K562 (cell line): ENCODE data around the gene KLK5. TPM values are rescaled to one million over a fixed set of nuclear protein-coding genes. Genes with fewer than 3 reads are reported as not detected.

Experiments used
- ATAC-seq: fragments of 200-7000 bp; cut with Tn5 transposase; 3 replicates; pipeline ENCODE4 v1.9.1; 2020; ENCODE audit warnings: moderate library complexity
- BruUV-seq: library from RNA; stranded (reverse); fragments of 400-500 nt; replicated peaks from 2 replicates; lab custom pipeline; 2021; lab: Mats Ljungman, UMichigan
- CTCF ChIA-PET: fragments of 300-600 bp; formaldehyde crosslinking; extraction: SDS; loops from one replicate; lab custom pipeline; 2021; ENCODE audit warnings: low intra/inter-chr PET ratio; lab: Yijun Ruan, JAX
- POLR2A ChIA-PET: fragments of 300-600, 350-650 bp; sonication (Branson Sonifier 250); formaldehyde crosslinking; extraction: SDS; loops from one replicate; lab custom pipeline; 2021; ENCODE audit warnings: antibody characterized with exemption, inconsistent platforms; lab: Yijun Ruan, JAX
- DNase-seq, 4 experiments: peaks; one replicate each; pipeline versions ENCODE4 v3.0.0 to v3.0.0-alpha.2; 2011 to 2018; ENCODE audit warnings: low spot score in 3 of 4, mixed read lengths in 3 of 4; ENCODE audit errors: extremely low read depth in 1 of 4
- FAIRE-seq: peaks from 2 replicates; lab custom pipeline; 2011; peaks lifted over from hg19 to GRCh38; lab: Jason Lieb, UNC
- H2AFZ ChIP-seq: 2 replicates; pipeline ENCODE4 v1.6.0; 2011; ENCODE audit warnings: low read depth, low read length, control low read depth, inconsistent platforms
- H3K27ac ChIP-seq: fragments of 200-600 bp; 3 replicates; pipeline ENCODE4 v1.8.0; 2011; ENCODE audit warnings: low read depth, mild to moderate bottlenecking, control low read depth, inconsistent platforms, low read length, moderate library complexity, mixed read lengths; ENCODE audit errors: extremely low read depth
- H3K27me3 ChIP-seq, 2 experiments: fragments of 300-600 bp in 1 of 2; 2 replicates in 1 of 2; 3 replicates in 1 of 2; pipeline versions ENCODE4 v1.6.0 to v1.8.0; 2011; ENCODE audit warnings: inconsistent platforms in 2 of 2, low read length in 2 of 2, mild to moderate bottlenecking in 1 of 2, mixed read lengths in 1 of 2, moderate library complexity in 1 of 2; ENCODE audit not compliant: control insufficient read depth in 2 of 2, insufficient read depth in 2 of 2
- H3K36me3 ChIP-seq: fragments of 300-600 bp; 3 replicates; pipeline ENCODE4 v1.8.0; 2011; ENCODE audit warnings: mild to moderate bottlenecking, low read length, inconsistent platforms; ENCODE audit not compliant: control insufficient read depth, insufficient read depth
- H3K4me1 ChIP-seq, 2 experiments: fragments of 200-600 bp in 1 of 2; replicated peaks in 1 of 2; 2 replicates in 1 of 2; 3 replicates in 1 of 2; pipeline versions ENCODE4 v1.5.1 to v1.8.0; 2011; ENCODE audit warnings: inconsistent platforms in 2 of 2, low read length in 2 of 2, mild to moderate bottlenecking in 1 of 2, mixed read lengths in 1 of 2, moderate library complexity in 1 of 2; ENCODE audit not compliant: control insufficient read depth in 2 of 2, insufficient read depth in 2 of 2
- H3K4me2 ChIP-seq: 2 replicates; pipeline ENCODE4 v1.6.1; 2011; ENCODE audit warnings: low read length, control low read depth, inconsistent platforms, mixed read lengths; ENCODE audit not compliant: insufficient read depth
- H3K4me3 ChIP-seq: fragments of 200-600 bp; sonication (generic), shearing (Covaris generic); 2 replicates; pipeline ENCODE4 v1.5.1; 2016; ENCODE audit warnings: control low read depth, inconsistent platforms
- H3K79me2 ChIP-seq: fragments of 200-600 bp; 3 replicates; pipeline ENCODE4 v1.8.0; 2011; ENCODE audit warnings: low read length, inconsistent platforms; ENCODE audit not compliant: control insufficient read depth, insufficient read depth
- H3K9ac ChIP-seq, 2 experiments: 2 replicates each; pipeline versions ENCODE4 v1.6.0 to v1.6.1; 2011; ENCODE audit warnings: low read depth in 2 of 2, low read length in 2 of 2, control low read depth in 1 of 2, inconsistent platforms in 1 of 2, mild to moderate bottlenecking in 1 of 2, mixed read lengths in 1 of 2; ENCODE audit not compliant: insufficient read depth in 1 of 2
- H3K9me1 ChIP-seq: one replicate; pipeline ENCODE4 v1.6.0; 2011; ENCODE audit warnings: inconsistent platforms, mild to moderate bottlenecking, low read length, moderate library complexity; ENCODE audit not compliant: control insufficient read depth, insufficient read depth
- H3K9me3 ChIP-seq: replicated peaks from 2 replicates; pipeline ENCODE4 v1.5.1; 2011; ENCODE audit warnings: low read depth, low read length, inconsistent platforms; ENCODE audit not compliant: control insufficient read depth, insufficient read depth
- H4K20me1 ChIP-seq: replicated peaks from 2 replicates; pipeline ENCODE4 v1.6.1; 2011; ENCODE audit warnings: low read length, inconsistent platforms, mixed read lengths; ENCODE audit not compliant: control insufficient read depth, insufficient read depth
- HDGF ChIP-seq: fragments of 450-650 bp; IDR thresholded peaks from 2 replicates; pipeline ENCODE4 v1.6.1; 2016
- NONO ChIP-seq, 2 experiments: fragments of 200-400 bp in 1 of 2; fragments of 450-650 bp in 1 of 2; formaldehyde crosslinking in 1 of 2; IDR thresholded peaks; 2 replicates each; pipeline ENCODE4 v1.6.1; 2017; ENCODE audit warnings: low read depth in 2 of 2, mild to moderate bottlenecking in 2 of 2, moderate library complexity in 2 of 2, low read length in 1 of 2
- ZNF324 ChIP-seq: fragments of 250-450 bp; sonication (Bioruptor Pico); IDR thresholded peaks from 2 replicates; pipeline ENCODE4 v1.4.0; 2020; ENCODE audit warnings: mild to moderate bottlenecking
- WGBS: fragments of 100-300 bp; shearing (Covaris generic); methylation state at CpG from one replicate; pipeline ENCODE4 v1.1.6; 2016; ENCODE audit warnings: low coverage, mixed read lengths; ENCODE audit not compliant: insufficient coverage; ENCODE audit errors: missing lambda C conversion rate; 5-methylcytosine and 5-hydroxymethylcytosine counted together
- in situ Hi-C: fragments of 300-500 bp; cut with MboI; formaldehyde crosslinking; loops from 4 replicates; pipeline ENCODE4 v1.15.0; 2018; ENCODE audit warnings: inconsistent platforms, mixed read lengths
- intact Hi-C: fragments of 100-400 bp; cut with micrococcal nuclease; formaldehyde crosslinking; loops from 2 replicates; pipeline ENCODE4 v1.14.2; 2022
- polyA plus RNA-seq, 8 experiments: library from polyadenylated mRNA; depleted of rRNA in 4 of 8; stranded (reverse) in 5 of 8; unstranded in 3 of 8; fragments of >200 nt; fragmentation: Nextera tagmentation in 2 of 8; fragmentation: Illumina TruSeq in 1 of 8; extraction: Ambion mirVana in 2 of 8; extraction: Trizol in 1 of 8; gene quantifications; 2 replicates each; pipeline versions ENCODE4 v1.2.1 to v1.2.3, GENCODE V29; 2011 to 2014; ENCODE audit warnings: inconsistent platforms in 1 of 8, missing spikeins in 1 of 8
- total RNA-seq, 7 experiments: library from RNA; depleted of rRNA in 6 of 7; stranded (reverse); fragments of >200 nt in 6 of 7; fragmentation: Illumina TruSeq in 2 of 7; extraction: Trizol in 2 of 7; gene quantifications; 2 replicates each; pipeline versions ENCODE4 v1.2.1 to v1.2.3, GENCODE V29; 2011 to 2021; ENCODE audit warnings: low replicate concordance in 1 of 7
- TF ChIP-seq, protein P1 (sequence below): IDR thresholded peaks from 2 replicates; pipeline ENCODE4 v1.6.1; 2016; ENCODE audit warnings: missing genetic modification characterization, missing compliant biosample characterization

KLK5 gene
- total and polyA plus RNA-seq, 9 of the 15 experiments (the other 6 are each of a cell fraction or from before 2014, with no cell fraction given): not detected

DNA sequence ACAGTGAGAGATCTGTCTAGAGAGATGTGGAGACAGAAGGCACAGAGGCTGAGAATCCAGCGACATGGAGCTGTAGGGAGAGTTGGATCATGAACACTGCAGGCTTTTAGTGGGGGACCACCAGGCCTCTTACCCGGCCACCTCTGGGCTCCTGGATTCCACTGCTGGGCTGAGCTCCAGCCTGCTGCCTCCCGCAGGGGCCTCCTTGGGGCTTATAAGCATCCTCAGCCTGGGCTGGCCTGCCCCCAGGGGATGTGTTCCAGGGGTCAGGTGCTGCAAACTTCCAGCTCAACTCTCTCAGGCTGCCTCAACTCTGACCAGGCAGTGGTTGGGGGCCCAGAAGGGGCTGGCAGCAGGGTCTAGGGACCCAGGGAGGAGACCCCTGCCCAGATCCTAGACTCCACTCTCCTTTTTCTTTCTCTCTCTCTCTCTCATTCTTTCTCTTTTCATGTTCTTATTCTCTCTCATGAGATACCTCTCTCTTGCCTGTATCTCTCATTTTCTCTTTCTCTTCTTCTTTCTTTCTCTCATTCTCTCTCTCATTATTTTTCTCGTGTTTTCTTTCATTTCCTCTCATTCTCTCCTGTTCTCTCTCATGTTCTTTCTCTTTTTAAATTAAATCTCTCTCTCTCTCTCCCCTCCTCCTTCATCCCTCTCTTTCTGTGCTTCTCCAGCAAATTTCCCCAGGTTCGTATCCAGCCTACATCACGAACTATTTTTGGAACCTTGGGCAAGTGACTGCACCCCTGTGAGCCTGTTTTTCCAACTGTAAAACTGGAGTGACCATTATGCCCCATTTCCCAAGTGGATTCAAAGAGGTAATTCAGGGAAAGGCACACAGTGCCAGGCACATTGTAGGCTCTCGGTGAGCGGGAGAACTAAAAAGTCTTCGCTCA lies 41.4 kb downstream of the KLK5 start, which contains the start of gene KLK4:
TSS of gene KLK4 (minus strand) at position 190 of the 896 bp plus-strand sequence. CDS start 657 bp downstream, outside the sequence.
- intact Hi-C loops: no loop called here
- H3K9ac ChIP-seq: peak within 1 kb of the TSS in 1 of 2 experiments; percentile 74; a peak in 1 of 4 replicates
- H3K4me2 ChIP-seq: no peak within 1 kb of the TSS

More for the DNA sequence above, 41.4 kb downstream of the KLK5 start, which contains the start of gene KLK4:
- Histone ChIP-seq H3K9me1 (no peaks in the 10 kb centered on the region), H2AFZ (no peak within 1 kb of the TSS), H3K36me3 (no peaks in the 10 kb centered on the region), H3K27me3 (peaks cover 27 to 51% of the 10 kb centered on the region in 2 experiments), H3K9me3 (no peaks in the 10 kb centered on the region), H3K27ac (no peak within 1 kb of the TSS), H4K20me1 (peaks cover 3% of the 10 kb centered on the region; the same call in 1 of the 2 replicates), H3K4me1 (peaks cover 0 to 28% of the 10 kb centered on the region in 2 experiments; a peak in 3 of 5 replicates), H3K4me3 (no peak within 1 kb of the TSS), H3K79me2 (no peaks in the 10 kb centered on the region)
- 2% methylated on average over 9 of the region's 9 CpGs for WGBS
- TF ChIP-seq HDGF (no peak), NONO (IDR thresholded peaks at IDR 0.05; ENCODE audit: low read depth in 2 of 2, low read length in 1 of 2) (no peak), ZNF324 (CRISPR knock-in tag) (no peak)
- TF ChIP-seq, protein P1, sequence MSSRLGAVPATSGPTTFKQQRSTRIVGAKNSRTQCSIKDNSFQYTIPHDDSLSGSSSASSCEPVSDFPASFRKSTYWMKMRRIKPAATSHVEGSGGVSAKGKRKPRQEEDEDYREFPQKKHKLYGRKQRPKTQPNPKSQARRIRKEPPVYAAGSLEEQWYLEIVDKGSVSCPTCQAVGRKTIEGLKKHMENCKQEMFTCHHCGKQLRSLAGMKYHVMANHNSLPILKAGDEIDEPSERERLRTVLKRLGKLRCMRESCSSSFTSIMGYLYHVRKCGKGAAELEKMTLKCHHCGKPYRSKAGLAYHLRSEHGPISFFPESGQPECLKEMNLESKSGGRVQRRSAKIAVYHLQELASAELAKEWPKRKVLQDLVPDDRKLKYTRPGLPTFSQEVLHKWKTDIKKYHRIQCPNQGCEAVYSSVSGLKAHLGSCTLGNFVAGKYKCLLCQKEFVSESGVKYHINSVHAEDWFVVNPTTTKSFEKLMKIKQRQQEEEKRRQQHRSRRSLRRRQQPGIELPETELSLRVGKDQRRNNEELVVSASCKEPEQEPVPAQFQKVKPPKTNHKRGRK (tag): peak; percentile 80
- no peak for DNase-seq
- POLR2A ChIA-PET: interaction anchor here (0.6 to 1.8 kb wide), 7 partner anchors 11 to 119 kb away, joined by 3 to 5 read pairs (median 3); no protein-coding TSS in a partner anchor
- in situ Hi-C loops: loop anchor here (10.0 kb wide), 1 partner anchor 377 kb away; no protein-coding TSS in a partner anchor
- BruUV-seq: no TSS peak
- CTCF ChIA-PET: interaction anchor here (0.7 kb wide), 1 partner anchor 37 kb away, joined by 3 read pairs; no protein-coding TSS in a partner anchor
- no peak for ATAC-seq
- FAIRE-seq: no peak
